Heart right ventricle (tissue), 16 donors: ENCODE data around the gene CRHR2. TPM values are rescaled to one million over a fixed set of nuclear protein-coding genes. Genes with fewer than 3 reads are reported as not detected.

Experiments used
- ATAC-seq, 8 donors: fragments of 200-7000 bp; cut with Tn5 transposase; one replicate each; pipeline ENCODE4 v1.9.1; 2020; ENCODE audit warnings: mild to moderate bottlenecking in 8 of 8, moderate library complexity in 8 of 8, moderate number of reproducible peaks in 1 of 8
- DNase-seq, 2 donors: peaks; one replicate each; pipeline ENCODE4 v3.0.0-alpha.2; 2020
- H3K27ac ChIP-seq, 10 donors: fragments of 200-600 bp; sonication (generic) in 2 of 10; one replicate each; pipeline versions ENCODE4 v1.5.0 to v1.8.0; 2020 to 2022; ENCODE audit warnings: mild to moderate bottlenecking in 3 of 10
- H3K27me3 ChIP-seq, 7 donors: fragments of 200-600 bp; one replicate each; pipeline ENCODE4 v1.8.0; 2021 to 2022; ENCODE audit warnings: mild to moderate bottlenecking in 2 of 7
- H3K36me3 ChIP-seq, 9 donors: fragments of 200-600 bp; sonication (generic) in 1 of 9; one replicate each; pipeline versions ENCODE4 v1.5.0 to v1.8.0; 2020 to 2022; ENCODE audit warnings: mild to moderate bottlenecking in 2 of 9
- H3K4me1 ChIP-seq, 9 donors: fragments of 200-600 bp; sonication (generic) in 1 of 9; one replicate each; pipeline versions ENCODE4 v1.5.0 to v1.8.0; 2020 to 2022; ENCODE audit warnings: mild to moderate bottlenecking in 4 of 9
- H3K4me3 ChIP-seq, 10 donors: fragments of 200-600 bp; sonication (generic) in 2 of 10; one replicate each; pipeline versions ENCODE4 v1.5.0 to v1.8.0; 2020 to 2022; ENCODE audit warnings: mild to moderate bottlenecking in 7 of 10, moderate library complexity in 2 of 10
- H3K9me3 ChIP-seq, 11 donors: fragments of 200-600 bp in 10 of 11; sonication (generic) in 2 of 11; one replicate each; pipeline versions ENCODE4 v1.5.0 to v1.8.0; 2013 to 2022; ENCODE audit warnings: mild to moderate bottlenecking in 2 of 11, control low read depth in 1 of 11, moderate library complexity in 1 of 11
- WGBS, 2 donors: extraction: QIAGEN DNeasy Blood & Tissue Kit; methylation state at CpG; one replicate each; pipeline ENCODE4 v1.1.7; 2013; ENCODE audit warnings: inconsistent platforms in 1 of 2; 5-methylcytosine and 5-hydroxymethylcytosine counted together
- intact Hi-C, 10 donors: fragments of 100-400 bp; cut with DNase I; formaldehyde crosslinking; loops; one replicate each; pipeline versions ENCODE4 v1.11.1 to v1.14.2; 2022
- polyA plus RNA-seq, 2 donors: library from polyadenylated mRNA; stranded (reverse); fragments of 200-250 nt; gene quantifications; one replicate each; pipeline ENCODE4 v1.2.3, GENCODE V29; 2013
- total RNA-seq, 10 donors: library from RNA; stranded (reverse); fragmentation: NEBNext Ultra II Directional in 3 of 10; extraction: Animal tissue kit (Norgen Biotek cat#: 25700) in 3 of 10; gene quantifications; one replicate each; pipeline versions ENCODE4 v1.2.1 to v1.2.4, GENCODE V29; 2021 to 2023
- TF ChIP-seq, protein P1 (sequence below), 9 donors: fragments of 200-600 bp; sonication (generic) in 2 of 9; IDR thresholded peaks; one replicate each; pipeline versions ENCODE4 v1.5.0 to v1.8.0; 2021 to 2022; ENCODE audit warnings: antibody characterized with exemption in 9 of 9, mild to moderate bottlenecking in 5 of 9, moderate library complexity in 1 of 9
- donor health status: Arrhythmogenic right ventricular cardiomyopathy.
- donor health status: ischemic (EF 13 %, LVEDD 7.1; RV severe dilation, severe dysfunction).
- donor health status: healthy with polysubstance abuse.
- donor health status: DM: no; HTN: yes; CAD: no.
- donor health status: DM: no; HTN: no; CAD: no.
- donor health status: ischemic (EF 25% LVEDD 6.9; RV normal size, moderate dysfunction).
- donor health status: ischemic (EF 25% LVEDD 5.7; RV mildly dilated, moderate dysfunction).
- donor health status: healthy.
- donor health status: DM: yes; HTN: yes; CAD: no.
- donor health status: Ischemic cardiomyopathy.
- donor health status: ischemic (EF 35%, LVEDD 5.7; RV mildly dilated, moderate dysfunction).
- donor health status: nonischemic (EF 11% LVEDD 7.7; RV severe dilation, severe dysfunction).
- donor health status: DM: yes; HTN: yes; CAD: no.
- donor health status: PGD.
- donor health status: ischemic (EF 29% LVEDD 5.4; RV normal size, mild dysfunction).
- donor health status: nonischemic (EF 23%, LVEDD 6.1; RV moderate dilation, normal function).

The CRHR2 gene
- total and polyA plus RNA-seq, 12 donors, result 0.07 to 1.2 (median 0.28) TPM; not detected in 1

DNA sequence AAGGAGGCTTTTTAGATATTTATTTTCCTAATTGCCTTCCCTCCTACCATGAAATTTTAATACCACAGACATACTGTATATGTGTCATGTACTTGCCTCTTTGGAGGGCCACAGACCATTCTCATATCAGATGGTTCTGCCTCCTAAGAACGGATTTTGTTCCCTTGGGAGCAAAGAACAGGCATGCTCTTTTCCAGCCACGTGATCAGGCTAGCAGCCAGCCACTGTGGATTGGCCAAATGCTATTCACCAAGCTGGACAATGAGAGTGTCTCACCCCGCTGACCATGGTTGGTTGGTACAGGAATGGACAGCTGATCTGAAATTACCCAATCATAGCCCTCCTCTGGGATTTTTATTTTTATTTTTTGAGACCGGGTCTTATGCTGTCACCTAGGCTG, 21.5 kb upstream of the CRHR2 start:
- H3K9me3 ChIP-seq, result peaks cover 0 to 5% (median 0%) of the 10 kb centered on the region in 11 donors
- DNase-seq, result no peak
- no peak overlapping the region for H3K27ac ChIP-seq
- no peak for ATAC-seq
- no peaks in the 10 kb centered on the region for H3K36me3 ChIP-seq
- H3K4me3 ChIP-seq, result no peak overlapping the region
- WGBS, 2 donors, result 64 to 71% methylated on average over 4 of the region's 4 CpGs
- TF ChIP-seq, protein P1, sequence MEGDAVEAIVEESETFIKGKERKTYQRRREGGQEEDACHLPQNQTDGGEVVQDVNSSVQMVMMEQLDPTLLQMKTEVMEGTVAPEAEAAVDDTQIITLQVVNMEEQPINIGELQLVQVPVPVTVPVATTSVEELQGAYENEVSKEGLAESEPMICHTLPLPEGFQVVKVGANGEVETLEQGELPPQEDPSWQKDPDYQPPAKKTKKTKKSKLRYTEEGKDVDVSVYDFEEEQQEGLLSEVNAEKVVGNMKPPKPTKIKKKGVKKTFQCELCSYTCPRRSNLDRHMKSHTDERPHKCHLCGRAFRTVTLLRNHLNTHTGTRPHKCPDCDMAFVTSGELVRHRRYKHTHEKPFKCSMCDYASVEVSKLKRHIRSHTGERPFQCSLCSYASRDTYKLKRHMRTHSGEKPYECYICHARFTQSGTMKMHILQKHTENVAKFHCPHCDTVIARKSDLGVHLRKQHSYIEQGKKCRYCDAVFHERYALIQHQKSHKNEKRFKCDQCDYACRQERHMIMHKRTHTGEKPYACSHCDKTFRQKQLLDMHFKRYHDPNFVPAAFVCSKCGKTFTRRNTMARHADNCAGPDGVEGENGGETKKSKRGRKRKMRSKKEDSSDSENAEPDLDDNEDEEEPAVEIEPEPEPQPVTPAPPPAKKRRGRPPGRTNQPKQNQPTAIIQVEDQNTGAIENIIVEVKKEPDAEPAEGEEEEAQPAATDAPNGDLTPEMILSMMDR (IDR thresholded peaks at IDR 0.05), result no peak
- H3K27me3 ChIP-seq, result no peaks in the 10 kb centered on the region
- intact Hi-C loops, result loop anchor here in 1 of 10 donors (5.0 kb wide), 1 partner anchor 34 kb away; no protein-coding TSS in a partner anchor
- H3K4me1 ChIP-seq, result peaks cover 3 to 41% (median 18%) of the 10 kb centered on the region in 9 donors

DNA sequence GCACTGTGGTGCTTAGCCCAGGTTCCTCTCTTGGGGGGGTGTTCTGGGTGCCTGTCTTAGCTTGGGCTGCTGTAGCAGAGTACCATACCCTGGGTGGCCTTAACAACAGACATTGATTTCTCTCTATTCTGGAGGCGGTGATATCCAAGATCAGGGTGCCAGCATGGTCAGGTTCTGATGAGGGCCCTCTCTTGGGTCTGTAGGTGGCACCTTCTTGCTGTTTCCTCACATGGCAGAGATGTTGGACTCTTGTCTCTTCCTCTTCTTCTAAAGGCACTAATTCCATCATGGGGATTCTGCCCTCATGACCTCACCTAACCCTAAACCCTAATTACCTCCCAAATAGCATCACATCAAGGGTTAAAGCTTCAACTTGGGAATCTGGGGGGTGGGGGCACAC, 19.9 kb upstream of the CRHR2 start:
- H3K4me1 ChIP-seq, result peaks cover under 1 to 39% (median 12%) of the 10 kb centered on the region in 9 donors
- H3K36me3 ChIP-seq, result no peaks in the 10 kb centered on the region
- intact Hi-C loops, result loop anchor here in 1 of 10 donors (5.0 kb wide), 1 partner anchor 35 kb away; no protein-coding TSS in a partner anchor
- no peak for ATAC-seq
- H3K27me3 ChIP-seq, result no peaks in the 10 kb centered on the region
- H3K9me3 ChIP-seq, result peaks cover 0 to 5% (median 0%) of the 10 kb centered on the region in 11 donors
- no peak for DNase-seq
- TF ChIP-seq, protein P1 (IDR thresholded peaks at IDR 0.05), result peak in 3 of 9 donors; percentile 10 to 21 (median 18)
- no peak overlapping the region for H3K27ac ChIP-seq
- no peak overlapping the region for H3K4me3 ChIP-seq
- WGBS, 2 donors, result 89 to 94% methylated on average over 1 of the region's 1 CpG

DNA sequence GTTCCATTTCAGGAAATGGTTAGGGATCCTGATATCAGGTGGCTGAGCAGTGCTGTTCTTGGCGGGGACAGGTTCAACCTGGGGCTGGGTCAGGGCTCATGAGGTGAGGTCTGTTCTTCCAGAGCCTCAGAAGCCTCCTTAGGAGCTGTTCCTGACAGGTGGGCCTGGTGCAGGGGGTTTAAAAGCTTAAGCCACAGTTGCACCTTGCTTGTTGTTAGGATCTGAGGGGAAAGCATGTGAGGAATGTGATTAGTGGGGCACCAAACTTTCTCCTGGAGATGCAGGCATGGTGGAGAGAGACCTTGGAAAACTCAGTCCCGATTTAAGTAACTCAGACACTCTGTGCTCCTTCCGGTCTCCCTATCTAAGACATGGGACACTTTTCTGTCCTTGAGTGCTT, 18.7 kb upstream of the CRHR2 start:
- ATAC-seq (no peak), DNase-seq (no peak)
- Histone ChIP-seq H3K27me3 (no peaks in the 10 kb centered on the region), H3K36me3 (no peaks in the 10 kb centered on the region), H3K4me1 (peaks cover 0 to 40% (median 13%) of the 10 kb centered on the region in 9 donors), H3K9me3 (peaks cover 0 to 5% (median 0%) of the 10 kb centered on the region in 11 donors), H3K4me3 (no peak overlapping the region), H3K27ac (no peak overlapping the region)
- intact Hi-C loops, result loop anchor here in 1 of 10 donors (5.0 kb wide), 1 partner anchor 36 kb away; no protein-coding TSS in a partner anchor
- TF ChIP-seq, protein P1 (IDR thresholded peaks at IDR 0.05), result no peak
- WGBS, 2 donors, result 78 to 81% methylated on average over 3 of the region's 3 CpGs

DNA sequence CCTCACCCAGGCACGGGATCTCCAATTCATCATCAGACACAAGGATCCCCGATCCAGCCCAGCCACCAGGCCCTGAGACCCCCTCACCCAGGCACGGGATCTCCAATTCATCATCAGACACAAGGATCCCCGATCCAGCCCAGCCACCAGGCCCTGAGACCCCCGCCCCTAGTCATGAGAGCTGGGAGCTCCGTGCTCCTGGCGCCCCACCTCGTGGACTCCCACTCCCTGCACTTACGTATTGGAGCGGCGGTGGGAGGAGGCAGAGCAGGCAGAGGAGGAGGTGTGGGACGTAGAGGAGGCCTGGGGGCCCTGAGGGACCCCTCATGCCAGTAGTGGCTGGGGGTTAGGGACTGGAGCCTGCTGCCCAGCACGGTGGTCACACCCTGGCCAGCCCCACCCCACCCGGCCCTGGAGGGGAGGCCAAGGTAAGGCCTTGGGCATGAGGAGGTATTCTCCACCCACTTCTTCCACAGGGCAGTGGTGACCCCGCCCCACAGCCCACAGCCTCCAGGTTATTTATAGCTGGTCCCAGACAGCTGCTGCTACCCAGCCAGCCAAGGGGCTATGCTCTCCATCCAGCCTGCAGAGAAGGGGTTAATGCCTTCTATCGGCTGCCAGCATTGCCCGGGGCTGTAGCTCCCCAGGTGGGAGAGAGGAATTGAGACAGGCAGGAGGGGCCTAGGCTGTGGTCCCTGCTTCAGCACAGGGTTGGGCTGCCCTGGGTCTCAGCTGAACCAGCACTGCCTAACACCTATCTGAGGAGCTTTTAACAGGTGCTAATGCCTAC, 17.6 kb upstream of the CRHR2 start:
- TF ChIP-seq, protein P1 (IDR thresholded peaks at IDR 0.05), result no peak
- no peaks in the 10 kb centered on the region for H3K27me3 ChIP-seq
- 62 to 63% methylated on average over 17 of the region's 17 CpGs for WGBS, 2 donors
- DNase-seq, result no peak
- H3K9me3 ChIP-seq, result peaks cover 0 to 5% (median 0%) of the 10 kb centered on the region in 11 donors
- peak in 4 of 8 donors; percentile 34 to 47 (median 42) for ATAC-seq
- H3K4me1 ChIP-seq, result peaks cover 0 to 50% (median 21%) of the 10 kb centered on the region in 9 donors
- no peaks in the 10 kb centered on the region for H3K36me3 ChIP-seq
- intact Hi-C loops, result loop anchor here in 1 of 10 donors (5.0 kb wide), 1 partner anchor 37 kb away; no protein-coding TSS in a partner anchor
- no peak overlapping the region for H3K27ac ChIP-seq
- no peak overlapping the region for H3K4me3 ChIP-seq
